ENCODE data around the gene NAPG. TPM values are rescaled to one million over a fixed set of nuclear protein-coding genes. Genes with fewer than 3 reads are reported as not detected.

Gene NAPG
- total RNA-seq, 1 experiment from 2014 or later, result 41.5 TPM

Other genes with a start within 250 kb of the NAPG start
- gene APCDD1, start 71.4 kb upstream of the NAPG start, total RNA-seq (2022), result 1.5 and 2.0 TPM in 2 replicates